Esophagus muscularis mucosa (tissue), 4 donors: ENCODE measurements around the gene PDF. TPM values are rescaled to one million over a fixed set of nuclear protein-coding genes. Genes with fewer than 3 reads are reported as not detected.
"Not testable (repeated sequence)": the region's sequence is repeated elsewhere in the genome, so short reads cannot be mapped to it uniquely, and the experiment has no call there.

Experiments used
- DNase-seq: peaks from one replicate; pipeline ENCODE4 v3.0.0-alpha.2; 2017; ENCODE audit errors: extremely low spot score
- H3K27ac ChIP-seq, 4 donors: fragments of 200-600 bp; sonication (generic); replicated peaks in 1 of 4; 1 replicate in 3 of 4; 2 replicates in 1 of 4; pipeline ENCODE4 v1.5.1; 2016 to 2019; ENCODE audit warnings: mild to moderate bottlenecking in 1 of 4
- H3K27me3 ChIP-seq, 4 donors: fragments of 200-600 bp; sonication (generic); one replicate each; pipeline versions ENCODE4 v1.5.1 to v1.6.0; 2016 to 2019
- H3K36me3 ChIP-seq, 4 donors: fragments of 200-600 bp; sonication (generic); one replicate each; pipeline ENCODE4 v1.5.1; 2016 to 2019
- H3K4me1 ChIP-seq, 4 donors: fragments of 200-600 bp; sonication (generic); one replicate each; pipeline ENCODE4 v1.5.1; 2016 to 2019
- H3K4me3 ChIP-seq, 4 donors: fragments of 200-600 bp; sonication (generic); 1 replicate in 2 of 4; 2 replicates in 2 of 4; pipeline ENCODE4 v1.5.1; 2016 to 2019; ENCODE audit warnings: mild to moderate bottlenecking in 4 of 4, moderate library complexity in 1 of 4
- H3K9me3 ChIP-seq, 4 donors: fragments of 200-600 bp; sonication (generic); 1 replicate in 3 of 4; 2 replicates in 1 of 4; pipeline ENCODE4 v1.5.1; 2016 to 2019
- CTCF ChIP-seq, 3 experiments: fragments of 200-600 bp in 2 of 3; fragments of 450-650 bp in 1 of 3; sonication (generic) in 2 of 3; IDR thresholded peaks; one replicate each; pipeline ENCODE4 v1.5.1; 2017 to 2019; ENCODE audit warnings: antibody characterized with exemption in 3 of 3, mild to moderate bottlenecking in 2 of 3, moderate library complexity in 1 of 3
- EP300 ChIP-seq: sonication (generic); formaldehyde crosslinking; IDR thresholded peaks from one replicate; pipeline ENCODE4 v1.6.1; 2017; ENCODE audit warnings: antibody characterized with exemption
- POLR2A ChIP-seq: fragments of 450-650 bp; IDR thresholded peaks from one replicate; pipeline ENCODE4 v1.6.1; 2017; ENCODE audit warnings: antibody characterized with exemption, moderate library complexity, mild to moderate bottlenecking, low read depth
- POLR2AphosphoS5 ChIP-seq, 2 donors: sonication (generic); formaldehyde crosslinking; IDR thresholded peaks; one replicate each; pipeline ENCODE4 v1.6.1; 2017; ENCODE audit warnings: antibody characterized with exemption in 2 of 2
- WGBS: methylation state at CpG from one replicate; pipeline ENCODE4 v1.1.5; 2018; 5-methylcytosine and 5-hydroxymethylcytosine counted together
- intact Hi-C: fragments of 100-400 bp; cut with DNase I; formaldehyde crosslinking; loops from one replicate; pipeline ENCODE4 v1.15.1; 2023
- total RNA-seq, 4 donors: library from RNA; depleted of rRNA; stranded (reverse); fragments of >200 nt; gene quantifications; one replicate each; pipeline versions ENCODE4 v1.1.0 to v1.2.1, GENCODE V29; 2016

Gene PDF
- total RNA-seq, 4 donors from 2014 or later: 5.4 to 17.5 (median 12.6) TPM

DNA sequence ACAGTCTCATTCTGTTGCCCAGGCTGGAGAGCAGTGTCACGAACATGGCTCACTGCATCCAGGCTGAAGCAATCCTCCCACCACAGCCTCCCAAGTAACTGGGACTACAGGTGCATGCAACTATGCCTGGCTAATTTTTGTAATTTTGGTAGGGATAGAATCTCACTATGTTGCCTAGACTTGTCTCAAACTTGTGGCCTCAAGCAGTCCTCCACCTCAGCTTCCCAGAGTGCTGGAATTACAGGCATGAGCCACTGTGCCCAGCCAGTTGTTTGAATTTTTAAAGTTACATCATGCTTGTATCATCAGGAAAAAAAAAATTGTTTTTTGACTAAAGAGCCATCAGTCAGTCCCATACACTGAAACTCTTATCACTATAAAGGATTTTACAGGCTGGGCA, 36.3 kb downstream of the PDF start:
- DNase-seq: no peak
- intact Hi-C loops: no loop called here
- Histone ChIP-seq H3K27ac (no peak overlapping the region), H3K36me3 (peaks cover 0 to 42% (median 3%) of the 10 kb centered on the region in 4 donors), H3K27me3 (no peaks in the 10 kb centered on the region), H3K4me3 (no peak overlapping the region), H3K9me3 (no peaks in the 10 kb centered on the region), H3K4me1 (no peaks in the 10 kb centered on the region)
- 93% methylated on average over 1 of the region's 1 CpG for WGBS
- no peak for TF ChIP-seq POLR2AphosphoS5 (IDR thresholded peaks at IDR 0.05)

GRCh38 chr16:69293401-69293800, 37.0 kb downstream of the PDF start:
- Histone ChIP-seq H3K4me3 (no peak overlapping the region), H3K36me3 (peaks cover 0 to 39% (median 2%) of the 10 kb centered on the region in 4 donors), H3K4me1 (no peaks in the 10 kb centered on the region), H3K27me3 (no peaks in the 10 kb centered on the region), H3K9me3 (no peaks in the 10 kb centered on the region), H3K27ac (no peak overlapping the region)
- TF ChIP-seq POLR2AphosphoS5 (IDR thresholded peaks at IDR 0.05): no peak
- TF ChIP-seq POLR2A: no peak
- no peak for TF ChIP-seq CTCF (IDR thresholded peaks at IDR 0.05)
- TF ChIP-seq EP300: no peak
- WGBS: 72% methylated on average over 3 of the region's 3 CpGs
- DNase-seq: no peak
- intact Hi-C loops: no loop called here

DNA sequence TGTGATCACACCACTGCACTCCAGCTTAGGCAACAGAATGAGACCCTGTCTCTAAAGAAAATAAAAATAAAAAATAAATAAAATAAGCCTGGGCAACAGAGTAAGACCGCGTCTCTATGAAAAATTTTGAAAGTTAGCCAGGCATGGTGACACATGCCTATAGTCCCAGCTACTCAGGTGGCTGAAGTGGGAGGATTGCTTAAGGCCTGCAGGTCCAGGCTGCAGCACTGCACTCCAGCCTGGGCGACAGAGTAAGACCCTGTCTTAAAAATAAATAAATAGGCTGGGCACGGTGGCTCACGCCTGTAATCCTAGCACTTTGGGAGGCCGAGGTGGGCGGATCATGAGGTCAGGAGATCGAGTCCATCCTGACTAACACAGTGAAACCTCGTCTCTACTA, 38.7 kb downstream of the PDF start:
- H3K27me3 ChIP-seq, H3K27ac ChIP-seq, DNase-seq, intact Hi-C loops, H3K9me3 ChIP-seq, H3K4me3 ChIP-seq: not testable (repeated sequence)
- Histone ChIP-seq H3K4me1 (peaks cover 8 to 11% (median 9%) of the 10 kb centered on the region in 4 donors), H3K36me3 (peaks cover 0 to 27% (median 2%) of the 10 kb centered on the region in 4 donors)
- 96% methylated on average over 9 of the region's 9 CpGs for WGBS

GRCh38 chr16:69286941-69287713, 43.3 kb downstream of the PDF start:
- TF ChIP-seq POLR2A (no peak), EP300 (no peak), CTCF (IDR thresholded peaks at IDR 0.05) (peak; percentile 61 to 70 (median 65)), POLR2AphosphoS5 (IDR thresholded peaks at IDR 0.05) (peak in 1 of 2 donors; percentile 8)
- Histone ChIP-seq H3K27ac (peak overlapping the region in 1 of 4 donors; percentile 32), H3K4me3 (no peak overlapping the region), H3K9me3 (no peaks in the 10 kb centered on the region), H3K4me1 (peaks cover 12 to 14% (median 13%) of the 10 kb centered on the region in 4 donors), H3K36me3 (peaks cover 5 to 32% (median 17%) of the 10 kb centered on the region in 4 donors), H3K27me3 (no peaks in the 10 kb centered on the region)
- intact Hi-C loops: loop anchor here (1.0 kb wide), 1 partner anchor 137 kb away; no protein-coding TSS in a partner anchor
- 57% methylated on average over 13 of the region's 13 CpGs for WGBS
- no peak for DNase-seq

GRCh38 chr16:69285240-69285639, 45.1 kb downstream of the PDF start:
- H3K4me3 ChIP-seq: no peak overlapping the region
- H3K36me3 ChIP-seq: peaks cover 5 to 32% (median 17%) of the 10 kb centered on the region in 4 donors
- no peak overlapping the region for H3K27ac ChIP-seq
- no peaks in the 10 kb centered on the region for H3K9me3 ChIP-seq
- TF ChIP-seq POLR2AphosphoS5 (IDR thresholded peaks at IDR 0.05) (no peak), POLR2A (no peak), CTCF (IDR thresholded peaks at IDR 0.05) (no peak)
- H3K27me3 ChIP-seq: no peaks in the 10 kb centered on the region
- intact Hi-C loops: no loop called here
- DNase-seq: no peak
- 78% methylated on average over 4 of the region's 4 CpGs for WGBS
- H3K4me1 ChIP-seq: peaks cover 12 to 14% (median 13%) of the 10 kb centered on the region in 4 donors
